Endometrial microvascular endothelial cells (primary cell): ENCODE measurements around the gene HLA-DRA. TPM values are rescaled to one million over a fixed set of nuclear protein-coding genes. Genes with fewer than 3 reads are reported as not detected.
"Not testable (repeated sequence)": the region's sequence is repeated elsewhere in the genome, so short reads cannot be mapped to it uniquely, and the experiment has no call there.

Experiments
- in situ Hi-C: cut with HindIII; loops from 2 replicates; pipeline ENCODE4 v1.10.0; 2017; ENCODE audit warnings: low sequenced_read_pairs, low pct_unique_long_range_greater_than_20kb; ENCODE audit errors: inconsistent ontology term
- total RNA-seq: library from RNA; depleted of rRNA; stranded (reverse); fragments of >200 nt; gene quantifications from one replicate; pipeline ENCODE4 v1.2.3, GENCODE V29; 2015; ENCODE audit errors: inconsistent ontology term

HLA-DRA gene
- total RNA-seq, 1 donor from 2014 or later = not detected

DNA sequence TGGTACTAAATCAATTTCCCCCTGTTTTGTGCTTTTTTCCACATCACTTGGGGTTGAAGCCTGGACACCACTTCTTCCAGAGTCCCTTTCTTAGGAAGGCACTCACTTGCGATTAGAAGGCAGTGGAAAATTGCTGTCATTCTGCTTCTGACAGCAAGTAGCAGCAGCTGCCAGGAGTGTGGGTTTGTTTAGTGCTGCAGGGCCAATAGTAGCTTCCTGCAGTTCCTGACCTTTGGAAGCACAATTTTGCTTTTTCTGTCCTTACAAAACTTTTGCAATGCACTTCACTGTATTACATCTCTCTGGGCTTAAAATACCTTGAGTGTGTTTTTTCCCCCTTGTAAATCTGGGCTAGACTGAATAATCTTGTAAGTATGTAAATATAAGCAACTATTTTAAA is 12.5 kb upstream of the HLA-DRA start:
- in situ Hi-C loops = no loop called here

DNA sequence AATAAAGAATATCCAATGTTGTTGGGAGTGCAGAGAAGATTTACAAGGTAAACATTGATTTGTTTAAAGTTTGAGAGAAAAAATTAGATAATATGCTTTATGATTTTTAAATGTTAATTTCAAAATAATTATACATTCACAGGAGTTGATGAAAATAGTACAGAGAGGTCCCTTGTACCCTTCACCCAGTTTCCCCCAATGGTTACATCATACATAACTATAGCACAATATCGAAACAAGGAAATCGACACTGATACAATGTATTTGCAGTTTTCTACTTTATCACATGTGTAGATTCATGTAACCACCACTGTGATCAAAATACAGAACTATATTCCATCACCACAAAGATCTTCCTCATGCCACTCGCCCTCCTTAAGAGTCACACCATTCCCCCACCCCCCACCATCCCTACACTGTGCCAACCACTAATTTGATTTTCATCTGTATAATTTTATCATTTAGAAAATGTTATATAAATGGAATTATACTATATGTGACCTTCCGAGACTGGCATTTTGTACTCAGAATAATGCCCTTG is 11.7 kb upstream of the HLA-DRA start:
- in situ Hi-C loops = no loop called here

DNA sequence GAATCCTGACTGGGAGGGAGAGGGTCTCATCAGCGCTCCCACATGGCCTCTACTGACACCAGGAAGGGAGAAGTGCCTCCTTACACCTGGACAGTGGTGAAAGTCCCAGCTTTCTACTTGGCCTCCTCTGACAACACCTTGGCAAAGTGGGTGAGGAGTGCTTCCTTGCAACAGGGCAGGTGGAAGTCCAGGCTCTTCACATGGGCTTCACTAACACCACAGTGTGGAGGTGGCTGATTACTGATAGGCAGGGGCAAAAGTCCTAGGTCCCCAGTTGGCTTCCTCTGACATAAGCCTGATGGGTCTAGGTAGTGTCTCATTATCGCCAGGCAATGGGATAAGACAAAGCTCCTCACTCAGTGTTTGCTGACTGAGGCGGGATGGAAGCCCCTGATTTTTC is 9.5 kb upstream of the HLA-DRA start:
- in situ Hi-C loops = no loop called here

DNA sequence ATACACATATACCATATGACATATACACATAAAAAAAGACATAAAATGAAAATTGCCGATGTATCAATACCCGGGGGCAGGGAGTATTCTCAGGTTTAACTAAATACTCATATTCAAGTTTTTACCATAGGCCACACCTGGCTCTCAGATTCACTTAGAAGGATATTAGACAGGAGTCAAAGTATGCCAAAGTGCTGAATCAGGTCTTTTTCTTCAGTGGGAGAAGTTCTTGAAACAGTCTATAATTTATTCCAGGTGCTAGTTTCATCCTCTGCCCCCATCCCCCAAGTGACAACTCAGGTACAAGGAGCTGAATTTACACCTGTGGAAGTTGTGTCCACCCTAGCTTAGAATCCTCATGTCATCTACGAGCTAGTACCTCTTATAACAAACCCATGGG is 8.5 kb upstream of the HLA-DRA start:
- in situ Hi-C loops = no loop called here

DNA sequence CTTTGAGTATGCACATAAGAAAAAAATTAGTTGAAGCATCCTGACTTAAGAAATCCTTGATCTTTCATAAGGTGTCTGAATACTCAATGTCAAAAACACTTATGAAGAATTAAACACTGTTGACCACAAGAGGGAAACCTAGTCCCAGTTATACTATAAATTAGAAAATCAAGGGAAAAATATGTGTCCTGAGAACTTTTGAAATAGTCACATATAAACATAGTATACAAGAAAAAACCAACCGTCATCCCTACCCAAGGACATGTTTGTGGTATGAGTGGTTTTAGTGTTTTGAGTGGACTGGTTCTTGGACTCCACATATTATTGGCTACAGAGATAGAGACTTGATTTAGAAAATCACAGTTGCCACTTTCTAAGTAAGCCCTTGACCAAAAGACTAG is 7.6 kb upstream of the HLA-DRA start:
- in situ Hi-C loops = no loop called here

DNA sequence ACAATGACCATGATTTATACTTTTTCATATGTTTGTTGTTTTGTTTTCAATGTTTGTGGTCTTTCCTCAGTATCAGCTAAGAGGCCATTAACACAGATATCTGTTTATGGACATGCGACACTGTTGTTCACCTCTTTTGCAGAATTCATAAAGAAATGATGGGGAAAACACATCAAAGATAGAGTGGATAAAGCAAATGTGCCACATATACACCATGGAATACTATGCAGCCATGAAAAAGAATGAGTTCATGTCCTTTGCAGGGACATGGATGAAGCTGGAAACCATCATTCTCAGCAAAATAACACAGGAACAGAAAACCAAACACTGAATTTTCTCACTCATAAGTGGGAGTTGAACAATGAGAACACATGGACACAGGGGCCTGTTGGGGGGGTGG is 5.7 kb upstream of the HLA-DRA start:
- in situ Hi-C loops = not testable (repeated sequence)

DNA sequence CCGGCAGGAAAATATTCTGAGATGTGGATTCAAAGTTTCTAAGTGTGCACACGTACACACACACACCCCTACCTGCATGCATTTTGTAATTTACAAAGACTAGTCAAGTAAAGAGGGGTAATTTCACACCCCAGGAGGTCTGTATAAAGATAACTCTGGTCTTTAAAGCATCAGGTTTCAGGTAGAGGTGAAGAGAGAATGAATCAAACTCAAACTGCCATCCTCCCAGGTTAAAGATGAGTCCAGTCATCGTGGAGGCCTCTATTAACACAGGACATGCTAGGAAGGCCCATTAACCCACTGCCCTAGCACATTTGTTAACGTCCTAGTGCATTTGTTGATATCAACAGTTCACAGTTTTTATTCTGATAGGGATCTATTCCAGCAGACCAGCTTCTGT is 3.5 kb upstream of the HLA-DRA start:
- in situ Hi-C loops = no loop called here

DNA sequence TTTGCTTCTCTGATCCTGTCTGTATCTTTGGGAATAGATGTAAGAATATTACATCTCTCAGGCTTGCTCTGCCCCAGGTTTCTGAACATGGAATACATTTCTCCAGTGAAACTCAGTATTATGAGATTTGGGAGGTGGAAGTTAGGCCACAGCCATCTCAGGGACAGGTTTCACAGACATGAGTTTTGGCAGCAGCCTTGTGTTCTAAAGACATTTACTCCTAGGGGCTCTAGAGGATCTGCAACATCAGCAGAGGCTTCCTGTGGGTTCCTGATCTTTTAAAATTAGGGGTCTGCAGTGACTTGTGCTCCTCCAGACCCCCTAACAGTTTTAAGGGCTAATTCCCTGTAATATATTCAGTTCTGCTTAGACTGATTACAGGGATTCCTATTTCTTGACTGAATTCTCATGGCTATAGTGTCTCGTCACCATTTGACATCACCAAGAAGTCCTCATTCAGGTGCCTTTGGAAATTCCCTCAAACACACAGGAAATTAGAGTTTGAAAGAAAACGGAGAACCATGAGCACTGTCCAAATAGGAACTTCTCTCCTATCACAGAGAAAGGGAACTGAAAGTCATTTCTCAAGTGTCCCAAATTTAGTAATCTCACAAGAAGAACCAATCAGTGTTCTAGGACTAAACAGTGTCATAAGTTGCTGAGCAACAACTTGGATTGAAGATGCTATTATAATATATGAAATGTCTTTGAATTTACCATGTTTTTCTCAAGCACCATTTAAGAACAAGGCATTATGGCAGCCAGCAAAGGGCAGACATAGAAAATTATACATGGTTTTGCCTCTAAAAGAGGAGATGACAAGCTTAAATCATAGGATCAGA is 2.5 kb upstream of the HLA-DRA start:
- in situ Hi-C loops = no loop called here

DNA sequence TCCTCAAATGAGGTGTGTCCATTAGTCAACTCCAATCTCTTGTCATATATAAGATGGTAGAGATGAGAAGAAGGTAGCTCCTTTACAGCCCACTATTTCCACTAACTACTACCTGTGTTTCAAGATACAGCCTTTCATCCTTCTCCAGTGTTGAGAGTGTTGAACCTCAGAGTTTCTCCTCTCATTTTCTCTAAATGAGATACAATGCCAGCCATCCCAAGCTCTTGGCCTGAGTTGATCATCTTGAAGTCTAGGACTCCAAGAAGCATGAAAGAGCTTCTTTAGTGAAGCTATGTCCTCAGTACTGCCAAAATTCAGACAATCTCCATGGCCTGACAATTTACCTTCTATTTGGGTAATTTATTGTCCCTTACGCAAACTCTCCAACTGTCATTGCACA is 548 bp upstream of the HLA-DRA start:
- in situ Hi-C loops = no loop called here

DNA sequence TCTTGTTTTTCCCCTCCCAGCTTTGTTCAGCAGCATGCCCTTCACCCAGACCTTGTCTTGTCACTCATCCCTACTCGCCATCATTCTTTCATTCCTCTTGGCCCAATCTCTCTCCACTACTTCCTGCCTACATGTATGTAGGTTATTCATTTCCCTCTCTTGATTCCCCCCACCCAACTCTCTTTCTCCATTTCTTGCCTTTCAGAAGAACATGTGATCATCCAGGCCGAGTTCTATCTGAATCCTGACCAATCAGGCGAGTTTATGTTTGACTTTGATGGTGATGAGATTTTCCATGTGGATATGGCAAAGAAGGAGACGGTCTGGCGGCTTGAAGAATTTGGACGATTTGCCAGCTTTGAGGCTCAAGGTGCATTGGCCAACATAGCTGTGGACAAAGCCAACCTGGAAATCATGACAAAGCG is 2.6 kb downstream of the HLA-DRA start:
- in situ Hi-C loops = no loop called here

DNA sequence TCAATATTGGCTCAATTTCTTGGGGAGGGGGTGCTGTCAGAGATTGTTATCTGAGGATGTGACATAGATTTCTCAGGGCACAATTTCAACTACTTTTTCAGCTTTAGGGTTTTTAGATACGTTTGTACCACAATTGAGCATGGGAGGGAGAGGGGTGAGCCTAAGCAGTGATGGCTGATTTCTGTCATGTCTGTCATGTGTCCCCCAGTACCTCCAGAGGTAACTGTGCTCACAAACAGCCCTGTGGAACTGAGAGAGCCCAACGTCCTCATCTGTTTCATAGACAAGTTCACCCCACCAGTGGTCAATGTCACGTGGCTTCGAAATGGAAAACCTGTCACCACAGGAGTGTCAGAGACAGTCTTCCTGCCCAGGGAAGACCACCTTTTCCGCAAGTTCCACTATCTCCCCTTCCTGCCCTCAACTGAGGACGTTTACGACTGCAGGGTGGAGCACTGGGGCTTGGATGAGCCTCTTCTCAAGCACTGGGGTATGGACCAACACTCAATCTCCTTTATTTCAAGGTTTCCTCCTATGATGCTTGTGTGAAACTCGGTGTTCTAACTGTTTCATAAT is 3.4 kb downstream of the HLA-DRA start:
- in situ Hi-C loops = no loop called here

DNA sequence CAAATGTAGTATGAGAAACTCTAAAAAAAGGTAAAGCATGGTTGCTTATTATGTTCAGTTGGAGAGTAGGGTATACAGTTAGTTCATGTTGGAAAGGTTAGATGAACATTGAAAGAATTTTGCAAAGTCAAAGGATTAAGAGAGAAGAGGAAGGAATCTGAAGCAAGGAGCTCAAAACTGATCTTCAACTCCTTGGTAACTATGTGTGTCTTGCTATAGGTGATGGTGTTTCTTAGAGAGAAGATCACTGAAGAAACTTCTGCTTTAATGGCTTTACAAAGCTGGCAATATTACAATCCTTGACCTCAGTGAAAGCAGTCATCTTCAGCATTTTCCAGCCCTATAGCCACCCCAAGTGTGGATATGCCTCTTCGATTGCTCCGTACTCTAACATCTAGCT is 4.7 kb downstream of the HLA-DRA start:
- in situ Hi-C loops = no loop called here

DNA sequence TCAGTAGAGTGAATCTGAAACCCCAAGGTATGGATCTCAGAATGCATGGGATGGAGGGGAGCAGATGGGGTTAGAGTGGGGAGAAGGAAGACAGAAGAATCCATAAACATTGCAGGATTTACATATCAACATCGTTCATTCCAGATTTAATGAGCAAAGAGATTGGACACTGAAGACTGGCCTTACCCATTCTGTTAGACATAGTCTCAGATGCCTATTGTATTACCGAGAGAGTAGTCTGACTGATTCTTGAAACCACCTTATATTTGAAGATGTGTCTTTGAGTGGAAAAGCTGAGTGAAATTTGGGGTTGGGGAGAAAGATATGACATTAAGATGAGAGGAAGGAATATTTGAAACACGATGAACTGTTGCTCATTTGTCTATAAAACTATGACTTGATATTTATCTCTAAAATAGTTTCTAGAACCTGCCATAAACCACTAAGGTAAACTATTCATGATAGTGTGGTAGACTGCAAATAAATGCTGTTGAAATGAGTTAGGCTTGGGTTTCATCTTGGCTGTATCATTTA is 5.7 kb downstream of the HLA-DRA start:
- in situ Hi-C loops = no loop called here

DNA sequence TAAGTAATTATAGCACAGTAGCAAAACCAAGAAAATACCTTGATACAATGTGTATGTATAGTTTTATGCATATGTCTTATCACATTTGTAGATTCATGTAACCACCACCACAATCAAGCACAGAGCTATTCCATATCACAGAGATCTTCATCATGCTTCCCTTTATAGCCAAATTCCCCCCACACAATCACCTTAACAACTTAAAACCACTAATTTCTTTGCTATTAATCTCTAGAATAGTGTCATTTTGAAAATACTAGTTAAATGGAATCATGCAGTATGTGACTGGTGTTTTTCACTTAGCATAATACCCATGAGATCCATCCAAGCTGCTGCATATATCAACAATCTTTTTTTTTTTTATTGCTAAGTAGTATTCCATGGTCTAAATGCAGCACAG is 8.2 kb downstream of the HLA-DRA start:
- in situ Hi-C loops = no loop called here

DNA sequence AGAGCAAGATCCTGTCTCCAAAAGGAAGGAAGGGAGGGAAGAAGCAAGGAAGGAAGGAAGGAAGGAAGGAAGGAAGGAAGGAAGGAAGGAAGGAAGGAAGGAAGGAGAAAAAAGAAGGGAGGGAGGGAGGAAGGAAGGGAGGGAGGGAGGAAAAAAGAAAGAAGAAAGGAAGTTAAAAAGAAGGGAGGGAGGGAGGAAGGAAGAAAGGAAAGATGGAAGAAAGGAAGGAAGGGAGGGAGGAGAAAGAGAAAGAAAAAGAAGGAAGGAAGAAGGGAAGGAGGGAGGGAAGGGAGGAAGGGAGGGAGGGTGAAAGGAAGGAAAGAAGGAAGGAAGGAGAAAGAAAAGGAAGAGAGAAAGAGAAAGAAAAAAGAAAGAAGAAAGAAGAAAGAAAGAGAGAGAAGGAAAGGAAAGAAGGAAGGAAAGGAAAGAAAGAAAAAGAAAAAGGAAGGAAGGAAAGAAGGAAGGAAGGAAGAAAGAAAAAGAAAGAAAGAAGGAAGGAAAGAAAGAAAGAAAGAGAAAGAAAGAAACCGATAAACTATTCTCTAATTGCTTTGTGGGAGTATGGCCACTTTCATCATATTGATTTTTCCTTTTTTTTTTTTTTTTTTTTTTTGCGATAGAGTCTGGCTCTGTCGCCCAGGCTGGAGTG is 9.5 kb downstream of the HLA-DRA start:
- in situ Hi-C loops = no loop called here

DNA sequence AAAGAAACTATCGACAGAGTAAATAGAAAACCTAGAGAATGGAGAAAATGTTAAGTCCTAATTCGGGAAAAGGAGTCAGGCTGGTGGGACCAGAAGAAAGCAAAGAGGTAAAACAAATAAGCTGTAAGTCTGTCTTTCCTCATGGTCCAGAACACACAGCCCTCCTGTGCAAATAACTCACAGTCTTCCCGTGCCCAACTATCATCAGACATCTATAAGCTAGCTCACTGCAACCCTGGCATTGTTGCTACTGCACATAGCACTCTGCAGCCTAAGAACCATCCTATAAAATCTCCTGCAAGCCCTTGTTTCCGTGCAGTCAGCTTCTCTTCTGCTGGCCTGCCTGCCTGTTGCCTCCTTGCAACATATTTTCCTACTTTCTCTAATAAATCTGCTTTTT is 17.4 kb downstream of the HLA-DRA start:
- in situ Hi-C loops = no loop called here

DNA sequence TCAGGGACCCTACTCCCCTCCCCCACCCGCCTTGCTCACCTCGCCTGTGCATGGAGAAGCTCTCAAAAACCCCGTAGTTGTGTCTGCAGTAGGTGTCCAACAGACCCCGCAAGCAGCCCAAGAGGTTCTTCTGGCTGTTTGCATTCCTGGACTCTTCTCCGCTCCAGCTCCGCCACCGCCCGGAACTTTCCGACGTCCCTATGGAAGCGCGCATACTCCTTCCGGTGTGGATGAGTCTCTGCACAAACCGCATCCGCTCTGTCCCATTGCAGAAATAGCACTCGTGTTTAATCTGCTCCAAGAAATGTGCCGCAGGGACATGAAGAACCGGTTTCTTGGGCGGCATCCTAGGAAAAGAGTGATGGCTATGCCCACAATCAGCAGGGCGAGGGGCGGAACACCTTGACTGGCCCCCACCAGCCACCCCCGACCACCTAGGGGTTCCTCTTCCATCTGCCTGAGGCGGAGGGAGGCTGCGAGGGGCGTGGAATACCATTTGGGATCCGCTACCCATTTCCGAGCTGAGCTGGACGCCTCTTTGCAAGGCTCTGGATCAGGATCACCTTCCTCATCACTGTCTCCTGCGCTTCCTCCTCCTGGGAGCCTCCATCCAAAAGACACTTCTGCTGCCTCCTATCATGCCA is 20.2 kb downstream of the HLA-DRA start:
- in situ Hi-C loops = no loop called here

DNA sequence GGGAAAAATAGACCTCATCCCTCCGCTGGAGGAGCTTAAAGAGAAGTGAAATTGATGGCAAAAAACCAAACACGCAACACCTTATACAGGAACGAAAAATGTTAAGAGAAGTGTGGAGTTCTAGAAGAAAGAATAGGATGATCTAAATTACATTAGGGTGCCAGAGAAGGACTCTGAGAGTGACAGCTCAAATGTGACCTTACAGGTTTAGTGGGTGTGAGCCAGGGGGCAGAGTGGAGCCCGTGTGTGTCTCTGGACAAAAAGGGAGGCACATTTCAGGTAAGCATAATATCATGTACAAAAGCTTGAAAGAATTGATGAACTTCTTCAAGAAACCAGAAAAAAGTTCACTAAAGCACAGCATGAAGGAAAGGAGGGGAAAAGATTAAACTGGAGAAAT is 20.8 kb downstream of the HLA-DRA start:
- in situ Hi-C loops = no loop called here

DNA sequence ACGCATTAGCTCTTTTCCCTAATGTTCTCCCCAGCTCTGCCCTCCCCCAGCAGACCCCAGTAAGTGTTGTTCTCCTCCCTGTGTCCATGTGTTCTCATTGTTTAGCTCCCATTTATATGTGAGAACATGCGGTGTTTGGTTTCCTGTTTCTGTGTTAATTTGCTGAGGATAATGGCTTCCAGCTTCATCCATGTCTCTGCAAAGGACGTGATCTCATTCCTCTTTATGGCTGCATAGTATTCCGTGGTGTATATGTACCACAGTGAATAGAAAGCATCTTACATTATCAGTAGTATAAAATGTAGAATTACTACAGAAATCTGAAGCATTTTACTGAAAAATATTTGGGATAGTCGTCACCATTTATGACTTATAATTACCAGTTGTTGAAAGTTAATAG is 21.8 kb downstream of the HLA-DRA start:
- in situ Hi-C loops = no loop called here
